GM19328 (cell line): Measurements from ENCODE around the gene FAM118A.
"Not testable (repeated sequence)": the region's sequence is repeated elsewhere in the genome, so short reads cannot be mapped to it uniquely, and the experiment has no call there.

Source experiments
- ATAC-seq: cut with Tn5 transposase; IDR thresholded peaks from one replicate; pipeline ENCODE4 v1.9.1; 2021; ENCODE audit warnings: mild to moderate bottlenecking, moderate library complexity; ENCODE audit not compliant: unreplicated experiment

Gene FAM118A

DNA sequence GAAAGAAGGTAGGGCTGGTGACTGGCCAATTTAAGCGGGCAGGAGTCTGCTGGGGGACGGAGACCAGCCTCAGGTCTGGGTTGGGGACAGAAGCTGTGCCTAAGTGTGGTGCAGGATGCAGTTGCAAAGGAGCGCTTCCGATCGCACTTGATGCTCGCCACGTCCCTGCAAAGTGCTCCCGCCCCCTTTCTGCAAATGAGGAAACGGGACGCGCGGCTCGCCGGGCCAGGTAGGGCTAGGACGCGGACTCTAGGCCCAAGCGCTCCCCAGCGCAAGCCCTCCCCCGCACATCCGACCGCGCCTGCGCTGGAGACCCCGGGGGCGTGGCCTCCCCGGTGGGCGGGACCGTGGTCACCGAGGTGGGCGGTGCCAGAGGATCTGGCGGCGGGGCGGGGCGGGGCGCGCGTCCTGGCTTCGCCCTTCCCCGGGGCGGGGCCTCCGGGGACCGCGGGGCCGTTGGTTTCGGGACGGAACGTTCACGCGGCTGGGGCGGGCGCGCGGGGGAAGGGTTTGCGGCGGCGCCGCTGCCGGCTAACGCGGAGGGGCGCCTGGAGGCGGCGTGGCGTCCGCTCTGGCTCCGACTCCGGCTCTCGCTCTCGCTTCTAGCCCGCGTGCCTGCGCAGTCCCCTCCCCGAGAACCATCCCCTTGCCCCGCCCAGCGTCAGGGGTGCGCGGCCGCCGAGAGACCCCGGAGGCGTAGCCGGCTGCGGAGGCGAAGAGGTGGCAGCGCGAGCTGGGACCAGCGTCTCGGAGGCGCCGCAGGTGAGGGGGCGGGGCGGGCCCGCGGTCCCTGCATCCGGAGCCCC lies at the start of gene FAM118A:
FAM118A (plus strand) TSS at position 513 of the 806 bp plus-strand sequence. CDS start 12,446 bp downstream, outside the sequence.
- peak; percentile 77 for ATAC-seq

DNA sequence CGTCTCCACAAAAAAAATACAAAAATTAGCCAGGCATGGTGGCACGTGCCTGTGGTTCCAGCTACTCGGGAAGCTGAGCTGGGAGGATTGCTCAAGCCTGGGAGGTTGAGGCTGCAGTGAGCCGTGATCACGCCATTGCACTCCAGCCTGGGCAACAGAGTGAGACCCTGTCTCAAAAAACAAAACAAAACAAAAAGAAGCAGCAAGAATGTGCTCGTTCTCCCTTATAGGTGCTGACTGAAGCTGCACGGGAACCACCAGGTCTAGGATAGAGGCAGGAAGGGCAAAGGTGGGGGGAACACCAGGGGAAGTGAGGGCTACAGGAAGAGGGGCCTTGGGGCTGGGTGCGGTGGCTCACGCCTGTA lies 49.4 kb upstream of the FAM118A start:
- ATAC-seq, result not testable (repeated sequence)

DNA sequence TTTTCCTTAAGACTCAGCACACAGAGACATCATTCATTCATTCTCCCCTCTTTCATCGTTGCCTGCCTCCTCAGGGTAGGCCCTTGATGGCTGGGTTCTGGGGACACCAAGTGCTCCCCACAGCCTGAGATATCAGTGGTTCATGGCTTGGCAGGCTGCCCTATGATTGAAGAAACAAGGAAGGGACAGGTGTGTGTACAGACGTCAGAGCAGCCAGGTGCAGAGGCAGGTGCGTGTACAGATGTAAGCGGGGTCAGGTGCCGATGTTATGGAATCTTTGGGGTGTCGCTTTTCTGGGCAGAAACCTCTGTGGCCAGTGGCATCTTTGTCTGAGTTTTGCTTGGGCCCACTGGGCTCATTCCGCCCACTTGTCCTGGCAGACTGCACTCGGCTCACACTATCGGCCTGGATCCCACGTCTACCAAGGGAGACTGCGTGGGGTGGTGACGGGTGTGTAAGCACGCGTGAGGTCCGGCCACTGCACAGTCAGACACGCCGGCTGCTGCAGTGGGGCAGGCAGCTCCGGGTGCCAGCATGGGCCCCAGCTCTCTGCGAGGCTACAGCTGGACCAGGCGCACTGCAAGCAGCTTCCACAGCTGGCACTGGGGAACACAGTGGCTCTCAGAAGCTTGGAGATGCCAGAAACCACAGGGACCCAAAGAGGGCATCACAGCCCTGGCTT lies 48.2 kb upstream of the FAM118A start:
- no peak for ATAC-seq

DNA sequence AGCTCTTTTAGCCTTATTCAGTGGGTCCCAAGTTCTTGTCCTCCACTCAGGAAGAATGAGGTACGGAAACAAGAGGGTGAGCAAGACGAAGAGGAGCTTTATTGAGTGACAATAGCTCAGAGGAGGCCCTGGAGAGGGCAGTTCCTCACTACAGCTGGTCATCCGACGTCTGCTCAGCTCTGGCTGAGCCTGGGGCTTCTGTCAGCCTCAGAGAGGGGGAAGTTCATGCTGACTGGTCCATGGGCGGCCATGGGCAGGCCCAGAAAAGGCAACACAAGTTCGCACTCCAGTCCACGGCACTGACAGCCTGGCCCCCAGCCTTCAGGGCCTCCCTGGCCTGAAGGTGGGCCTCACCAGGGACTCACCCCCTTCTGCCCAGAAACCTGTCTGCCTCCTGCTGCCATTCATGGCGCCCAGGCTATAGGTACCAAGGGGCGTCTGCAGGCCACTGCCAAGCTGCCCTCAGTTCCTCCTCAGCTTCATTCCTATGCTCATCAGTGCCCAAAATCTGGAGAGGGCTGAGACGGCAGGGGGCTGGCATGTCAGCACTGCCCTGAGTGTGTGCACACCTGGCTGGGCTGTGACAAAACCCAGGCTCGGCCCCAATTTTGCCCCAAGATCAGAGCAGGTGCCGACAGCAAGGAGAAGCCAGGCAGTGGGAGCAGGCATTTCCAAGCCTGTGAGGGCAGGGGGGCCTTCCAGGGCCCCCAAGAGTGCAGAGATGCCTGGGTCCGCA lies 47.4 kb upstream of the FAM118A start:
- ATAC-seq, result no peak

DNA sequence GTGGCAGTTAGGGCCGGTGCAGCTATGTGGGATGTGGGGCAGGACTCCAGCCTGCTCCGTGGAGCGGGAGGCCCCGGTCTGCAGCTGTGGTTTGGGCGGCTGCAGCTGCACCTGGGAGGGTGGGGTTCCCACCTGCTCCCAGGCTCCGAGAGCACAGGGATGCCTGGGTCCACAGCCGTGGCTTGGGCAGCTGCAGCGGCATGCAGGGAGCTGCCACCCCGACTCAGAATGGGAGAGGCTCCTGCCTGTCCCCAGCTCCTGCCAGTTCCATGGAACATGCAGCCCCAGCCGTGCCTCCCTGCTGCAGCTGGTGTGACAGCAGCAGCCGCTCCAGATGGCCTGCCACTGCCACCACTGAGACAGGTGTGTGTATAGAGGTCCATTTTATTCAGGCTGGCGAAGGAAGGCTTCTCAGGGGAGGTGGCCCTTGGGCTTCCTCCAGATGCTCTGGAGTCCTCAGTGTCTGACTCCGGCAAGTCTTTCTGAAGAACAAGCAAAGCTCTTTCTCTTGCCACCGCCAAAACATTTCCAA lies 46.7 kb upstream of the FAM118A start:
- peak; percentile 37 for ATAC-seq

DNA sequence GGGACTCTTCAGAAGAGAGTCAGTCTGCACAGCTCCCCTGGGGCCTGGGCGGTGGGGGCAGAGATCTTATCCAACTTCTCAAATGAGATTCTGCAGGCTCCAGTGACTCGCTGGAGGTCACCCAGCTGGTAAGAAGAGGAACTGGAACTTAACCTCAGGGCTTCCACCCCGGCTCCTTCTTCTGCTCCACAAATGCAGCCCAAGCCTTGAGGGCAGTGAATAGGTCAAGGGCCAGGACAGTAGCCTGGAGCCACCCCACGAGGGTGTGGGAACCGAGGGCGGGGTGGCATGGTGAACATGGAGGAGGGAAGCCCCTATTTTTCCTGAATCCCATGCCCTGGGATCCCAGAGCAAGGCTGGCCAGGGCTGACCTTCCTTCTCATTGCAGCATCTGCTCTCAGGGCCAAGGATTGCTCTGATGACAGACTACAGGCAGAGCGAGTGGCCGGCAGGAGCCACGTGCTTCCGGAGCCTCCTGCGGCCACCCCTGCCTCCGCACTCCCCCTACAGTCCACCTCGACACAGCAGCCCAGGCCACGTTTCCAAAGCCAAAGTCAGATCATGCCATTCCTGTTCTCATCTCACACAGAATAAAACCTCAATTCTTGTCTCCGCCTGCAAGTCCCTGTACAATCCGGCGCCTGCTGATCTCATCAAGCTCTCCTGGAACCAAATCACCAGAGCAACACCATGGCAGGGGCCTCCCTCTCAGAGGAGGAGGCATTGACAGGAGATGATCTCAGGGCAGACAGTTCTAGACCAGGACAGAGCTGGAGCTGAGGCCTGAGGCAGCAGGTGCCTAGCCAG lies 46.1 kb upstream of the FAM118A start:
- ATAC-seq, result peak; percentile 61

DNA sequence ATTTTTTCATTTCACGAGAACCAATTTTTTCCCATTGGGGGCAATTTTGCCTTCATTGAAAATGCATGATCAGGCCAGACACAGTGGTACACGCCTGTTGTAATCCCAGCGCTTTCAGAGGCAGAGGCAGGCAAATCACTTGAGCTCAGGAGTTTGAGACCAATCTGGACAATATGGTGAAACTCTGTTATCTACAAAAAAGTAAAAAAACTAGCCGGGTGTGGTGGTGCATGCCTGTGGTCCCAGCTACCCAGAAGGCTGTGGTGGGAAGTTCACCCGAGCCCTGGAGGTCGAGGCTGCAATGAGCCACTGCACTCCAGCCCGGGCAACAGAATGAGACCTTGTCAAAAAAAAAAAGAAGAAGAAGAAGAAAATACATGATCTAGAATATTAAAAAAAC lies 44.2 kb upstream of the FAM118A start:
- ATAC-seq, result no peak

DNA sequence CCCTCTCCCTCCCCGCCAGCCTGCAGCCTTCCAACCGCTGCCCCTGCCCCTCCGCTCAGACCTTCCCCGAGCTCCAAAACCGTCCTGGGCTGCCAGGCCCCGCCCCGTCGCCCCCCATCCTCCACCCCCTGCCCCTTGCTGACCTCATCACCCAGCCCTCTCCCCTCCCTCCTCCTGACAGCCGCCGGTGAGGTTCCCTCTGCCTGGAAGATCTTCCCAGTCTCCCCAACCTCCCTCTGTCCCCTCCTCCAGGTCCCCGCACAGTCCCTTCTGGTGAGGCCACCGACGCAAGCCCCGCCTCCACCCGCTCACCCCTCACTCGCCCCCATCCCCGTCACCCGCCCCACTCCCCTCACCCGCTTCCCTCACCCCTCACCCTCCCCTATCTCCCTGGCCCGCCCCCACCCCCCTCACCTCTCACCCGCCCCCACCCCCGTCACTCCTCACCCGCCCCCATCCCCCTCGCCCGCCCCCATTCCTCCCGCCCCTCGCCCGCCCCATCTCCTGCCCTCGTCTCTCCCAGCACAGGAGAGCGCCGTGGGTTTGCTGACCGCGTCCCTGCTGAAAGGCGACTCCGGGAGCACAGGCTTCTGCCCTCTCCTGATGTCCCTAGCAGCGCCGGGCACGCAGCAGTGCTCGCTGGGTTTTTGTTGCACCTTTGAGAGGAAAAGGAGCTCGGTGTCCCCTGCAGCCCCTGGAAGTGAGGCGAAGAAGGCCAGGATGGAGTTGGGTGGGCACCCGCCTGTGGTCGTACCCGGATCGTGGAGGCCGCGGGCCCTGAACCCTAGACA lies 41.4 kb upstream of the FAM118A start:
- peak; percentile 15 for ATAC-seq

DNA sequence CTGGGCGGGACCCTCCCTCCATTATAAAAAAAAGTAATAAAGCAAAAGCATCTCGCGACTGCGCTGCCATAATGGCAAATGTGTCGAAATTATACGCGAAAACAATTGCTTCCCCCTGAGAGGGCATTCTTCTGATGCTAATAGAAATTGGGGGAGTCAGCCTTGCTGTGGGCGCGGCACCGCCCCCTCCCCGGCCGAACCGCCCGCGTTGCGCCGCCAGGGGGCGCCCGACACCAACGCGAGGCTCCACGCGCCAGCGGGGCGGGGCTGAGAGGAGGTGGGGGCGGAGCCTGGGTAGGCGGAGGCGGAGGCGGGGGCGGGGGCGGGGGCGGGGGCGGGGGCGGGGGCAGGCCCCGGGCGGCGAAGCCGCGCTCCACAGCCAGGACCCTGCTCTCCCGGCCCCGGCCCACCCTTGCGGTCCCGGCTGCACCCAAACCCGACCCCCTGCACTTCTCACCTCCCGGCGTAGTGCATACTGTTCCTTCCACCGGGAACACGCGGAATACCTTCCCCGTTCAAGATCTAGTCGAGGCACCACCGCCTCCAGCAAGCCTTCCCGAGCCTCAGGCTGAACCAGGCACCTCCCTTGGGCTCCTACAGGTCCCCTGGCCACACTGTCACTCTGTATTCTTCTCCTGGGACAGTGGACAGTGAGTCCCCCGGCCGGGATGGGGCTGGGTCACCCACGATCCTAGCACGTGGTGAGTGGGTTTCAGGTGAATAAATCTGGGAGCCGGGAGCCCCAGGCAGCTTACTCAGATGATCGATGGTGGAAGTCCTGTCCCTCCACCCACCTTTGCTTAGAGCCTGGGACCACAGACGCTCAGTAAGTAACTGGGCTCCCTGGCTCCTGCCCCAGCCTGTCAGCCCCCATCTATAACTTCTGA lies 40.5 kb upstream of the FAM118A start:
- ATAC-seq, result peak; percentile 53

DNA sequence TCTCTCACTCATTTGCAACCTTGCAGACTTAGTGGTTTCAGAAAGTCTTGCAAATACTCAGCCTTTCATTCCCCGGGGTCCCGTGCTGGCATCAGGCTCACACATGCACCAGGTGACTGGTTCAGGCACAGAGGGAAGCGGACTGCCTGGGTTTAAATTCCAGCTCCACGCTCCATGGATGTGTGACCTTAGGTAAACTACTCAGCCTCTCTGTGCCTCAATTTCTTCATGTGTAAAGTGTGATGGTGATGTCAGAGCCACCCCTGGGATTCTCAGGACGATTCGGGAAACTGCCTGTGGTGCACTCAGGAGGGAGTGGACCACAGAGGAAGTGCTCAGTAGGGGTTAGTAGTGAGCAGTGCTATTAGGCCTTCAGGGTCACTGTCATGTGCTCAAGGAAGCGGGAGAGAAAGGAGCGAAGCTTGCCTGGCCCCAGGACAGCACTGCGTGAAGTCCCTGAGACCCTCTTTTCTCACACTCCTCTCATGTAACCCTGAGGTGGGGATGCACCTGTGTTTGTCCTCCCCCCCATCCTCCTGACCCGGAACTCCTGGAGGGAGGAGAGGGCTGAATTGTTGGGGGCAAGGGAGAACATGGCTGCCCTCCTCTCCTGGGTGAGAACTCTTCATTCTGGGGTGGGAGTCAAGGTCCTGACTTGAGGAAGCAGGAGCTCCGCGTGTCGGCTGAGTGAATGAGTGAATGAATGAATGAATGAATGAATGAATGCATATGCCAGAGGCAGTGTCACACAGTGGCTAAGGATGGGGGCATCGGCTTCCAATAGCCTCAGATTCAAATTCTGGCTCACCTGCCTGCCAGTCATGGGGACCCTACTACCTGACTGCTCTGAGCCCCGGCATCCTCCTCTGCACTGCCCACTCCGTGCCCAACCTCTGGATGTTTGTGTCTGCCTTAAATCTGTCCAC lies 39.4 kb upstream of the FAM118A start:
- ATAC-seq, result no peak

DNA sequence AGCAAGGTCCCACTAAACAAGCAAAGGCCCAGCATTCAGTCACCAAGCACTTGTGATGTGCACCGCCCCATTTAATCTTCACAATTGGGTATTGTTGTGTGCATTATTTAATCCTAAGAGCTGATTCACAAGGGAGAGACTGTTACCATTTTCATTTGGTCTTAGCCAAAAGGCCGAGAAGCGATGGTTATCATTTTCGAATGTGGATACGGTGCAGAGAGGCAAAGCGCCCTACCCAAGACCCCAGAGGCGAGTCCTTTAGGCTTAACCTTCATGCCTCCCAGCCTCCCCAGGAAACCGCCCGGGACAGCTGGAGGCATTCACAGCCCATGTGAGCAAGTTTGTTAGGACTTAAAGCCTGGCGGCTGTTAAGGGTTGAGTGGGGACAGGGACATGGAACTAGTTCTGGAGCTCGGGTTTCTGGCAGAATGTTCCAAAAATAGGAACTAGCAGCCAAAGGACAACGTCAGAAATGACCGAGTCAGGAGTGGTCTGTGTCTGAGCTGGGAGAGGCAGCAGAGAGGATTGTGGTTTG lies 38.0 kb upstream of the FAM118A start:
- ATAC-seq, result no peak

DNA sequence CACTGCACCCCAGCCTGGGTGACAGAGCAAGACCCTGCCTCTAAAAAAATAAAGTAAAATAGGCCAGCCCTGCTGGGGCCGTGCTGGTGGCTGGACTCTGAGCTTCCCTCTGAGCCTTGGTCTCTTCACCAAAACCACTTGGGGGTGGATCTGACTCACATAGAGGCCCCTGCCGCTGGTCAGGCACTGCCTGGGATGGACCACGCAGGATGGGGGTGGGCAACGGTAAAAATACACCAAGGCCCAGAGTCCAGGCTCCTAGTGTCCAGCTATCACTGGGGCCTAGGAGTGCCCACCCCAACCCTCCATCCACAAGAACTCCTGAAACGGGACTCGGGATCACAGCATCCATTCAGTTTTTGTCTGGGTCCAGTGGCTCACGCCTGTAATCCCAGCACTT lies 37.2 kb upstream of the FAM118A start:
- ATAC-seq, result no peak

DNA sequence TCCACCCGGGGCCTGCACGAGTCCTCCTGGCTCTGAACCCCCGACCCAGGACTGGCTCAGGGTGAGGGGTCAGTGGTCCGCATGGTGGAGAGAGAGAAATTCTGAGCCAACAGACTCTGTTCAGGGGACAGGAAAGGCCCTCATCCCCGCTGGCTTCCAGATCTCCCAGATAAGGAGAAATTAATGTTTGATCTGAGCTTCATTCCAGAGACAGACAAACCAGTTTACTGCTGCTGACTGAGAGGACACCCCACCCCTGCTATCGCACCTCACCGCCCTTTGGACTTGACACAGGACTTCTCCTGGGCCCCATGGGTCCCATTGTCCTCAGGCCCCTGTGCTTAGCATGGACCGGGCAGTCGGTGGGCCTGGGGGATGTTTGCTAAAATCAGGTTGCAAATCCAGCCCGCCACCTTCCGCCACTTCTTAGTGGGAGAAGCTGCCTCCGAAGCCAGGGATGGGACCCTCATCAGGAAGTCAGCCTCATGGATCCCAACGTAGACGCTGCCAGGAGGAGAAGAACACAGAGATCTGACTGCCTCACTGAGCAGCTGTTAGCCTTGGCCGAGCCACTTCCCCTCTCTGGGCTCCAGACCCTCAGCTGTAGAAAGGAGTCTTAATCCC lies 36.2 kb upstream of the FAM118A start:
- ATAC-seq, result no peak

DNA sequence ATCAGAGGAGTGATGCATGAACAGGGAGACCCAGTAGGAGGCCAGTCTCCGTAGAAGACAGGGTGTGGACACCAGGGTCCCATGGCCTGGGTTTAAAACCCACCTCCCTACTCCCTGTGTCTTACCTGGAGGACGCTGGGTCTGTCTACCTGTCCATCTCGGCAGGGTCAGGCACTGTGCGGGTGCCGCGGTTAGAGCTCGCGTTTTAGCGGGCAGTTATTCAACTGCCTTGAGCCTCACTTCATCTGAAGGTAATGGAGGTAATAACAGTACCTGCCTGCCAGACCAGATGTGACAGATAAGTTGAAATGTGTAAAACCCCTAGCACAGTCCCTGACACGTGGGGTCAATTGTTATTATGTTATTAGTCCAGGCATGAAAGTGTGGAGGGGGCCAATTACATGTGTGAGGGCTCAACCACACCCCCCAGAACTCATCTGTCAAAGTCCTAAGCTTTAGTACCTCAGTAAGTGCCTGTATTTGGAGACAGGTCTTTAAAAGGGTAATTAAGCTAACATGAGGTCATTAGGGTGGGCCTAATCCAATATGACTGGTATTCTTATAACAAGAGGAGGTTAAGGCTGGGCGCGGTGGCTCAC lies 33.1 kb upstream of the FAM118A start:
- ATAC-seq, result no peak

DNA sequence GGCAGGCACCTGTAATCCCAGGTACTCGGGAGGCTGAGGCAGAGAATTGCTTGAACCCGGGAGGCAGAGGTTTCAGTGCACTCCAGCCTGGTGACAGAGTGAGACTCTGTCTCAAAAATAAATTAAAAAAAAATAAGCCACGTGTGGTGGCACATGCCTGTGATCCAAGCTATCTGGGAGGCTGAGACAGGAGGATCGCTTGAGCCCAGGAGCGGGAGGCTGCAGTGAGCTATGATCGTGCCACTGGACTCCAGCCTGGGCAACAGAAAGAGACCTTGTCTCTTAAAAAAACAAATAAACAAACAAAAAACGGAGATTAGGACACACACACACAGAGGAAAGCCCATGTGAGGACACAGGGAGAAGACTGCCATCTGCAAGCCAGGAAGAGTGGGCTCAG lies 32.0 kb upstream of the FAM118A start:
- ATAC-seq, result not testable (repeated sequence)

DNA sequence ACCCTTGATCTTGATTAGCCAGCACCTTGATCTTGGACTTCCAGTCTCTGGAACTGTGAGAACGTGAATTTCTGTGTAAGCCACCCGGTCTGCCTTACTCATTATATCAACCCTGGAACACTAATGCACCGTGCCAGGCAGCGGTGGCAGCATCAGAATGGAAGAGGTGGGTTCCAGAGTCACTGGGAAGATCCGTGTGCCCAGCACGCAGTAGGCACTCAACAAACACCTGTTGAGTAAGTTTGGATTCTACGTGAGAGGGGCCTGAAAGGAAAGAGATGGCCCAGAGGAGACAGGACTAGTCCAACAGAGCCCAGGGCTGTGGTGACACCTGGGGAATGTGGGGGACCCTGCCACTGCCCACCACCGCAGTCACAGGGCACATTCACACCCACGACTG lies 31.6 kb upstream of the FAM118A start:
- no peak for ATAC-seq

DNA sequence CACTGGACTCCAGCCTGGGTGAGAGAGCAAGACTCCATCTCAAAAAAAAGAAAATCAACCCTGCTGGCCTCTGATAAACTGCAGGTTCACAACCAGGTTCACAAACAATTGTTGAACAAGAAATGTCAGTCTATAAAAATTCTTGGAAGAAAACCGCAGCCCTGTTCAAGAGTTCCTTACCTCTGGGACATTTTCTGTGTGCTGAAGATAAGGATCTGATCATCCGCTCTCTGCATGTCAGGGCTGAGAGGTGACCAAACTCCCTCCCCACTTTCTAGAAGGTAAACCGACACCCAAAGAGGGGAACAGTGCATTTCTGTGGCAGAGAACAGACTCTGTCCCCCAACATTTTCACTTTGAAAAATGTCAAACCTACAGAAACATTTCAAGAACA lies 29.1 kb upstream of the FAM118A start:
- ATAC-seq, result no peak
